HG03135 (cell line): ENCODE results near the gene UGT2B28.
"Not testable (repeated sequence)": the region's sequence is repeated elsewhere in the genome, so short reads cannot be mapped to it uniquely, and the experiment has no call there.

Source experiments
- ATAC-seq: cut with Tn5 transposase; IDR thresholded peaks from one replicate; pipeline ENCODE4 v1.9.1; 2021; ENCODE audit warnings: mild to moderate bottlenecking, moderate library complexity; ENCODE audit not compliant: unreplicated experiment

Gene UGT2B28

GRCh38 chr4:69280081-69280480, at the start of gene UGT2B28:
Gene UGT2B28 (plus strand): TSS chr4:69280475. CDS start chr4:69280501, 26 bp downstream.
- not testable (repeated sequence) for ATAC-seq

GRCh38 chr4:69239092-69239491, 41.2 kb upstream of the UGT2B28 start:
- ATAC-seq: no peak

- no peak for ATAC-seq
These were observed 40.6 kb upstream of the UGT2B28 start for GRCh38 chr4:69239557-69240168.

- not testable (repeated sequence) for ATAC-seq
These were observed 39.5 kb upstream of the UGT2B28 start for GRCh38 chr4:69240787-69241186.

GRCh38 chr4:69241746-69242145, 38.5 kb upstream of the UGT2B28 start:
- ATAC-seq: not testable (repeated sequence)

GRCh38 chr4:69242562-69243240, 37.6 kb upstream of the UGT2B28 start:
- ATAC-seq: not testable (repeated sequence)

- not testable (repeated sequence) for ATAC-seq
These were observed 29.4 kb upstream of the UGT2B28 start for GRCh38 chr4:69250884-69251283.

- not testable (repeated sequence) for ATAC-seq
These were observed 27.0 kb upstream of the UGT2B28 start for GRCh38 chr4:69253147-69253772.

- not testable (repeated sequence) for ATAC-seq
These were observed 11.7 kb upstream of the UGT2B28 start for GRCh38 chr4:69268612-69269011.

GRCh38 chr4:69296356-69296755, 16.1 kb downstream of the UGT2B28 start:
- not testable (repeated sequence) for ATAC-seq

- not testable (repeated sequence) for ATAC-seq
These were observed 28.3 kb downstream of the UGT2B28 start for GRCh38 chr4:69308426-69309033.

GRCh38 chr4:69309549-69310076, 29.3 kb downstream of the UGT2B28 start:
- ATAC-seq: not testable (repeated sequence)

GRCh38 chr4:69310262-69310661, 30.0 kb downstream of the UGT2B28 start:
- not testable (repeated sequence) for ATAC-seq

- ATAC-seq: not testable (repeated sequence)
These were observed 37.5 kb downstream of the UGT2B28 start for GRCh38 chr4:69317669-69318298.

GRCh38 chr4:69321153-69321729, 41.0 kb downstream of the UGT2B28 start:
- ATAC-seq: no peak

GRCh38 chr4:69322055-69322454, 41.8 kb downstream of the UGT2B28 start:
- no peak for ATAC-seq

- ATAC-seq: no peak
These were observed 43.0 kb downstream of the UGT2B28 start for GRCh38 chr4:69323284-69323683.

GRCh38 chr4:69330345-69331047, 50.2 kb downstream of the UGT2B28 start:
- ATAC-seq: no peak

- not testable (repeated sequence) for ATAC-seq
These were observed 51.0 kb downstream of the UGT2B28 start for GRCh38 chr4:69331304-69331703.

- ATAC-seq: not testable (repeated sequence)
These were observed 55.2 kb downstream of the UGT2B28 start for GRCh38 chr4:69335485-69335884.
